Mesenteric fat pad (tissue), 1 donor: ENCODE results near the gene SLC23A3. TPM values are rescaled to one million over a fixed set of nuclear protein-coding genes. Genes with fewer than 3 reads are reported as not detected.
"Not testable (repeated sequence)": the region's sequence is repeated elsewhere in the genome, so short reads cannot be mapped to it uniquely, and the experiment has no call there.

Source experiments
- DNase-seq: peaks from one replicate; pipeline ENCODE4 v3.0.0-alpha.2; 2020; ENCODE audit warnings: low spot score
- total RNA-seq: library from RNA; stranded (reverse); fragmentation: NEBNext Ultra II Directional; extraction: Animal tissue kit (Norgen Biotek cat#: 25700); gene quantifications from one replicate; pipeline ENCODE4 v1.2.1, GENCODE V29; 2021
- donor health status: DM: yes; HTN: yes; CAD: no.

SLC23A3 gene
- total RNA-seq, 1 donor from 2014 or later = 0.93 TPM

DNA sequence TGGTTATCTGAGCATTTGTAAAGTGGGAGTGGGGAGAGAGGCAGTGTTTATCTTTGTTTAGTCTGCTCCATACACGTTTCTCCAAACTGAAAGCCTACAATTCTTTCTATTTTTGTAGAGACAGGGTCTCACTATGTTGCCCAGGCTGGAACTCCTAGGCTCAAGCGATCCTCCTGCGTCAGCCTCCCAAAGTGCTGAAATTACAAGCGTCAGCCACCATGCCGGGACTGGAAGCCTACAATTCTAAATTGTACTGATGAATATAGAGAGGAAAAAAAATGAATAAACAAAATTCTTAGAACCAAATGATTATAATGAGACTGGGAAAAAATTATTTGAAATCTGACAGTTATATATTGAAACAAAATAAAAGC is 35.3 kb upstream of the SLC23A3 start:
- DNase-seq = no peak

DNA sequence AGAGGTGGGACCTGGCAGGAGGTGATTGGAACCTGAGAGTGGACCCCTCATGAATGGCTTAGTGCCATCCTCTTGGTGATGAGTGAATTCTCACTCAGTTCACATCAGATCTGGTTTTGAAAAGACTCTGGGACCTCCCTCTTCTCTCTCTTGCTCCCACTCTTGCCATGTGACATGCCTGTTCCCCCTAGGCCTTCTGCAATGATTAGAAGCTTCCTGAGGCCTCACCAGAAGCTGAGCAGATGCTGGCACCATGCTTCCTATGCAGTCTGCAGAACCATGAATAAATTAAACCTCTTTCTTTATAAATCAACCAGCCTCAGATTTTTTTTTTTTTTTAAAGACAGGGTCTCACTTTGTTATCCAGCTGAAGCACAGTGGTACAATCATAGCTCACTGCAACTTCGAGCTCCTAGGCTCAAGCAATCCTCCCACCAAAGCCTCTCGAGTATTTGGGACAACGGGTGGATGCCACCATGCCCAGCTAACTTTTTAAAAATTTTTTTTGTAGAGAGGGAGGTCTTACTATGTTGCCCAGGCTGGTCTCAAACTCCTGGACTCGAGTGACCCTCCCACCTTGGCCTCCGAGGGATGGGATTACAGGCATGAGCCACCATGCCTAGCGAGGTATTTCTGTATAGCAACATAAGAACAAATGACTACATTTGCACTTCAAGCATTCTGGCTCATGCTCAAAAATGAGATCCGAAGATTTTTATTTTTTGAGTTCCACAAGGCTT is 34.8 kb upstream of the SLC23A3 start:
- DNase-seq = no peak

DNA sequence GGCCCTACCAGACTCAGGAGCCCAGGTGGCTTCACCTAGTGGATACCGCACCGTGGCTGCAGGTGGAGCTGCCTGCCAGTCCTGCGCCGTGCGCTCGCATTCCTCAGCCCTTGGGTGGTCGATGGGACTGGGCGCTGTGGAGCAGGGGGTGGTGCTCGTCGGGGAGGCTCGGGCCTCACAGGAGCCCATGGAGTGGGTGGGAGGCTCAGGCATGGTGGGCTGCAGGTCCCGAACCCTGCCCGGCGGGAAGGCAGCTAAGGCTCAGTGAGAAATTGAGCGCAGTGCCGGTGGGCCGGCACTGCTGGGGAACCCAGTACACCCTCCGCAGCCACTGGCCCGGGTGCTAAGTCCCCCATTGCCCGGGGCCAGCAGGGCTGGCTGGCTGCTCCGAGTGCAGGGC is 31.5 kb upstream of the SLC23A3 start:
- DNase-seq = not testable (repeated sequence)

DNA sequence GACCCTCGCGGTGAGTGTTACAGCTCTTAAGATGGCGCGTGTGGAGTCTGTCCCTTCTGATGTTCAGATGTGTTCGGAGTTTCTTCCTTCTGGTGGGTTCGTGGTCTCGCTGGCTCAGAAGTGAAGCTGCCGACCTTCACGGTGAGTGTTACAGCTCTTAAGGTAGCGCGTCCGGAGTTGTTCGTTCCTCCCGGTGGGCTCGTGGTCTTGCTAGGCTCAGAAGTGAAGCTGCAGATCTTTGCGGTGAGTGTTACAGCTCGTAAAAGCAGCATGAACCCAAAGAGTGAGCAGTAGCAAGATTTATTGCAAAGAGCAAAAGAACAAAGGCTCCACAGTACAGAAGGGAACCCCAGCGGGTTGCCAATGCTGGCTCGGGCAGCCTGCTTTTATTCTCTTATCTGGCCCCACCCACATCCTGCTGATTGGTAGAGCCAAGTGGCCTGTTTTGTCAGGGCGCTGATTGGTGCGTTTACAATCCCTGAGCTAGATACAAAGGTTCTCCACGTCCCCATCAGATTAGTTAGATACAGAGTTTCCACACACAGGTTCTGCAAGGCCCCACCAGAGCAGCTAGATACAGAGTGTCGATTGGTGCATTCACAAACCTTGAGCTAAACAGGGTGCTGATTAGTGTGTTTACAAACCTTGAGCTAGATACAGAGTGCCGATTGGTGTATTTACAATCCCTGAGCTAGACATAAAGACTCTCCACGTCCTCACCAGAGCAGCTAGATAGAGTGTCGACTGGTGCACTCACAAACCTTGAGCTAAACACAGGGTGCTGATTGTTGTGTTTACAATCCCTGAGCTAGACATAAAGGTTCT is 30.9 kb upstream of the SLC23A3 start:
- not testable (repeated sequence) for DNase-seq

DNA sequence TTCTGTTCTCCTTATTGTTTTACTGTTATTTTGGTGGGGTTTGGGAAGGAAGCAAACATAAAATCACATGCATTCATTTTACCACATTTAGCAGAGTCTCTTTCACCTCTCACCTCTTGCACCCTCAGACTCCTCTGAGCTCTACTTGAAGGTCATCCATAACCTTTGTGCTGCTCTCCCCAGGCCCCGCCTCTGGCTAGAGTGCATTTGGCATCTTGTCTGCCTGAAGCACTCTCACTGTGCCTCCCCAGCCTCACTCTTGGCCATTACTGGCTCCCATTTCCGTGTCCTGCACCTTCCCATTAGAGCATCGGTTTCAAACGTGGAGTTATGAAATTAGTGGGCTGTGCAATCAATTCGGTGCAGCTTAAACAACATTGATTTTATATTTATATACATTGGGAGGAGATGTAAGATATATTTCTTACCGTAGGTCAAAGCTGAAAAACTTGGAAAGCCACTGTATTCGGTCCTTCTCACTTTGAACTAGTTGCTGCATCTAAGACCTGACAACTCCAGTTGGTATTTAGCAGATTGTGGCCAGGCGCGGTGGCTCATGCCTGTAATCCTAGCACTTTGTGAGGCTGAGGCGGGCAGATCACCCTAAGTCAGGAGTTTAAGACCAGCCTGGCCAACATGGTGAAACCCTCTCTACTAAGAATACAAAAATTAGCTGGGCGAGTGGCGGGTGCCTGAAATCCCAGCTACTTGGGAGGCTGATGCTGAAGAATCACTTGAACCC is 29.8 kb upstream of the SLC23A3 start:
- DNase-seq = no peak

DNA sequence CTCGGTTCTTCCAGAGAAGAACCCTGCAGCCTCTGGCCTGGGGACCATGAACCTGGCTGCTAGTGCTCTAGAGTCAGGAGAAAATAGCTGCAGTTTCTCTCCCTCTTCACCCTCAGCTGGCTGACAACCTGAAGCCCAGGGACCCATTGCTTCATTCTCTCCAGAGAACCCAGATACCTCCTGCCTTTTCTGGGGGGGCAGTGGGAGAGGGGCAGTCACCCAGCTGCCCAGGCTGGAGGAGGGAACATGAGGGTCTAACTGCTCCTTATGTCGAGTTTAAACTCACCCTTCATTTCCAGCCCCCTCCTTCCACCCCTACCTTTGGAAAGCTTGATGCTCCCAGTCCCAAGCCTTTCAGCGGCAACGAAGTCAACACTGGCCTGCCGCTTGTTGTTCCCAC is 29.1 kb upstream of the SLC23A3 start:
- no peak for DNase-seq

DNA sequence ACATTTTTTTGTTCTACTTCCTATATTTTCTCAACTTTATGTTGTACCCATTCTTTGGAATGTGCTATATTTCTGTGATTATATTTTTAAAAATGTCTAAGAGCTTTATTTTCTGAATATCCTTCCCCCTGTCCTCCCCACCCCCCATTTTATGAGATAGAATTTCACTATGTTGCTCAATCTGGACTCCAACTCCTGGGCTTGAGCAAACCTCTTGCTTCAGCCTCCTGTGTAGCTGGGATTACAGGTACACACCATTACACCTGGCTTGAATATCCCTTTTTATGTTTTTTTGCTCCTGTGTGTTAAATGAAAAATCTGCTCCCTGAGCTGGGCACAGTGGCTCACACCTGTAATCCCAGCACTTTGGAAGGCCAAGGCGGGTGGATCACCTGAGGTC is 27.6 kb upstream of the SLC23A3 start:
- DNase-seq = no peak

DNA sequence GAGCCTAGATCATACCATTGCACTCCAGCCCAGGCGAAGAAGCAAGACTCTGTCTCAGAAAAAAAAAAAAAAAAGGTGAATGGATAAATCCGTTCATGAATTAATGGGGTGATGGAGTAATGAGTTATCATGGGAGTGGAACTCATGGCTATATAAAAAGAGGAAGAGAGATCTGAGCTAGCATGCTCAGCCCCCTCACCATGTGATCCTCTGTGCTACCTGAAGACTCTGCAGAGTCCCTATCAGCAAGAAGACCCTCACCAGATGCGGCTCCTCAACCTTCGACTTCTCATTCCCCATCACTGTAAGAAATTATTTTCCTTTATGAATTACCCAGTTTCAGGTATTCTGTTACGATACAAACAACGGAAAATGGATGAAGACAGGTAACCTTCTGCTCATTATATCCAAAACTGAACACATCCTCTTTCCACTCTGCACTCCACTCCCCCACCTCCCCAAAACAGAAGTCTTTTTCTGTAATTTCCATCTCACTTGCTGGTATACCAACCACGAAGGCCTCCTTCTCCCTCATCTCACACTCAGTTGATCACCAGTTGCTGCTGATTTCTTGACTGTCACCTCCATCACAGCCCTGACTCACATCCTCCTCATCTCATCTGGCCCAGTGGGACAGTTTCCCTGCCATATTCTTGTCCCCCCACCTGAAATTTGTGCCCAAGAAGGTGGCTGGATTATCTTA is 17.1 kb upstream of the SLC23A3 start:
- DNase-seq = no peak

DNA sequence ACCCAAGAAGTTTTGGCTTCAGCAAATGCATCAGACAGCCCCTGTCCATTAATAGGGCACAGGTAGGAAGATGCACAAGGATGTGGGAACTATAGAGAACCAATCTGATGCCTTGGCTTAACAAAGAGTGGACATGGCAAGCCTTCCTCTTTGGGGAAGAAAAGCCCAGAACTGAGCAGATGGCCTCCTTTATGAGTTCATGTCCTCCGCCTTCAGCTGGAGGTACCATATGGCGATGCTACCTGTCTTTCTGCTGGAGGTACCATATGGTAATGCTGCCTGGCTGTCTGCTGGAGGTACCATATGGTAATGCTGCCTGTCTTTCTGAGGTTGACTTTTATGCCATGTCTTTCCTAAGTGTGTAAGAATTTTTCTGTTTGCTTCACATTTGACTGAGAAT is 14.3 kb upstream of the SLC23A3 start:
- no peak for DNase-seq

DNA sequence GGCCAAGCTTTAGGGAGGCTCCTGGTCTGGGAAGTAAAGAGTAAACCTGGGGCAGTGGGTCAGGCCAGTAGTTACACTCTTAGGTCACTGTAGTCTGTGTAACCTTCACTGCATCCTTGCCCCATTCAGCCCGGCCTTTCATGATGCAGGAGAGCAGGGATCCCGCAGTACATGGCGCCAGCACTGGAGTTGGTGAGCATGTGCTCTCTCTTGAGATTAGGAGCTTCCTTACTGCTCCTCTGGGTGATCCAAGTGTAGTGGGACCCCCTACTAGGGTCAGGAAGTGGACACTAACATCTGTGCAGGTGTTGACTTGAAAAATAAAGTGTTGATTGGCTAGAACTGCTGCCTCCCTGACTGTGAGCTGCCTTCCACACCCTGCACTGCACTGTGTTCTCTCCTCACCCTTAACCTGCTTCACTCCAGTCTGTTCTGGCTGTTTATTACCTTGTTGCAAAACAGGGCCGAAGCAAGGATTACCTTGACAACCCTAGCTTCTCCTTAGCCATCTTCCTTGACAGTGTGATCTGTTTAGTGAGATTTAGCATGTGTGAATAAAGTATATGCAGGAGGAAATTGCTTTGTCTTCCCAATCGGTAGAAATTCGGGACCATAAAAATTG is 13.4 kb upstream of the SLC23A3 start:
- DNase-seq = no peak

DNA sequence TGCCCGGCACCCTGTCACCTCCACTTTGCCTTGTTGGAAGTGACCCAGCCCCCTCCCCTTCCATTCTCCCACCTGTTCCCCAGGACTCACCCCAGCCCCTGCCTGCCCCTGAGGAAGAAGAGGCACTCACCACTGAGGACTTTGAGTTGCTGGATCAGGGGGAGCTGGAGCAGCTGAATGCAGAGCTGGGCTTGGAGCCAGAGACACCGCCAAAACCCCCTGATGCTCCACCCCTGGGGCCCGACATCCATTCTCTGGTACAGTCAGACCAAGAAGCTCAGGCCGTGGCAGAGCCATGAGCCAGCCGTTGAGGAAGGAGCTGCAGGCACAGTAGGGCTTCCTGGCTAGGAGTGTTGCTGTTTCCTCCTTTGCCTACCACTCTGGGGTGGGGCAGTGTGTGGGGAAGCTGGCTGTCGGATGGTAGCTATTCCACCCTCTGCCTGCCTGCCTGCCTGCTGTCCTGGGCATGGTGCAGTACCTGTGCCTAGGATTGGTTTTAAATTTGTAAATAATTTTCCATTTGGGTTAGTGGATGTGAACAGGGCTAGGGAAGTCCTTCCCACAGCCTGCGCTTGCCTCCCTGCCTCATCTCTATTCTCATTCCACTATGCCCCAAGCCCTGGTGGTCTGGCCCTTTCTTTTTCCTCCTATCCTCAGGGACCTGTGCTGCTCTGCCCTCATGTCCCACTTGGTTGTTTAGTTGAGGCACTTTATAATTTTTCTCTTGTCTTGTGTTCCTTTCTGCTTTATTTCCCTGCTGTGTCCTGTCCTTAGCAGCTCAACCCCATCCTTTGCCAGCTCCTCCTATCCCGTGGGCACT is 12.7 kb upstream of the SLC23A3 start:
- DNase-seq = no peak

DNA sequence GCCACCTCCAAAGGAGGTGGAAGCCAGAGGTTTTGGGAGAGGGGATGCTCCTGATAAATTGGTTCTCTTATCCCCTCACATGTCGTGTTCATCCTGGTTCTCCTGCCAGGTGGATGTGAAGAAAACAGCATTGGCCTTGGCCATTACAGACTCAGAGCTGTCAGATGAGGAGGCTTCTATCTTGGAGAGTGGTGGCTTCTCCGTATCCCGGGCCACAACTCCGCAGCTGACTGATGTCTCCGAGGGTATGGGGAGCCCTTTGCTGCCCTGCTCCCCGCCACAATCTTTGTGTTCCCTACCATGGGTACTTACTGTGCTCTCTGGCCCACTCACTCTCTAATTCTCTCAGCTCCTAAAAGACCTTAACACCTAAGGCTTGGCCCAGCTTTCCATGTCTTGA is 11.7 kb upstream of the SLC23A3 start:
- no peak for DNase-seq

DNA sequence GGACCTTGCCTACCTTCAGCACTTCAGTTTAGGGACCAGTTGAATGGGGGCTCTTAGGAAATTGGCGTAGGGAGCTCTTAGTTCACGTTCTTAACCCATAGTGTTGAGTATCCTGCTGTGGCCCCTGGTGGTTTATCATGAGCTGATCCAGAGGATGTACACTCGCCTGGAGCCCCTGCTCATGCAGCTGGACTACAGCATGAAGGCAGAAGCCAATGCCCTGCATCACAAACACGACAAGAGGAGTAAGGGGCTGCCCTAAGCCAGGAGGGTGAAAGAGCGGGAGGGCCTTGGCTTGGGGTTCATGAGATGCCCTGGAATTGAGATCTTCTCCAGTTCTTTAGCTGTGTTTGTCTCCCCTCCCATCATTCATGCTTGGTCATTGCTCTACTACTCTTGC is 11.1 kb upstream of the SLC23A3 start:
- DNase-seq = no peak

DNA sequence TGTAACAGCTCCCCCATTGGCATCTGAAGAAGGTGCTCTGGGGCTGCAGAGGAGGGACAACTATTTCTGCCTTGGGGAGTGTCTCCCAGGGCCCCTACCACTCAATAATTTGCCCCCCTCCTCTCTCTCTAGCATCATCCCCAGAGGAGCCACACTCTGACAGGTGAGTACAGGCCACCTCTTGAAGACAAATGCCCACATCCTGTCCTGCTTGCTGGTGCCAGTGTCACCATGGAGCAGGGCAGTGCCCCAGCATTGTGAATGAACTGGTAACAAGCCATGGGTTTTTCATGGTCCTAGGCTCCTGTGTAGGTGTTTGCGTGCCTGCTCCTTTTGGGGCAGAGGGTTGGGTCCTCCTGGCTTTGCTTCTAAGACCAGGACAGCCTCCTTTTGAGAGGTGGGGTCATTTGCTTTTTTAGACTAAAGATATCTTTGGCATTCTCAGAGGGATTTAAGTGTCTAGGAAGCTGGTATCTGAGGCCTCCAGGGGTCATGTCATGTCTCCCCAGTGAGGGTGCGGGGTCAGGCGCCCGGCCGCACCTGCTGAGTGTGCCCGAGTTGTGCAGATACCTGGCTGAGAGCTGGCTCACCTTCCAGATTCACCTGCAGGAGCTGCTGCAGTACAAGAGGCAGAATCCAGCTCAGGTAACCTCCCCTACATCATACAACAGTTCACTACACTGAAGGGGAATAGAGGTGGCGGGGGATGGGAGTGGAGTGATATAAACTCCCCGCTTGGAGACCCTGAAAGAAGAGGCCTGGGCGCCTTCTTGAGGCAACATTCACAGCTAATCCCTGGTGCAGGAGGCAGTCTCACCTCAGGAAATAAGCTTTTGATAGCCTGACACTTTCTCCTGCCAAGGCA is 10.0 kb upstream of the SLC23A3 start:
- no peak for DNase-seq

DNA sequence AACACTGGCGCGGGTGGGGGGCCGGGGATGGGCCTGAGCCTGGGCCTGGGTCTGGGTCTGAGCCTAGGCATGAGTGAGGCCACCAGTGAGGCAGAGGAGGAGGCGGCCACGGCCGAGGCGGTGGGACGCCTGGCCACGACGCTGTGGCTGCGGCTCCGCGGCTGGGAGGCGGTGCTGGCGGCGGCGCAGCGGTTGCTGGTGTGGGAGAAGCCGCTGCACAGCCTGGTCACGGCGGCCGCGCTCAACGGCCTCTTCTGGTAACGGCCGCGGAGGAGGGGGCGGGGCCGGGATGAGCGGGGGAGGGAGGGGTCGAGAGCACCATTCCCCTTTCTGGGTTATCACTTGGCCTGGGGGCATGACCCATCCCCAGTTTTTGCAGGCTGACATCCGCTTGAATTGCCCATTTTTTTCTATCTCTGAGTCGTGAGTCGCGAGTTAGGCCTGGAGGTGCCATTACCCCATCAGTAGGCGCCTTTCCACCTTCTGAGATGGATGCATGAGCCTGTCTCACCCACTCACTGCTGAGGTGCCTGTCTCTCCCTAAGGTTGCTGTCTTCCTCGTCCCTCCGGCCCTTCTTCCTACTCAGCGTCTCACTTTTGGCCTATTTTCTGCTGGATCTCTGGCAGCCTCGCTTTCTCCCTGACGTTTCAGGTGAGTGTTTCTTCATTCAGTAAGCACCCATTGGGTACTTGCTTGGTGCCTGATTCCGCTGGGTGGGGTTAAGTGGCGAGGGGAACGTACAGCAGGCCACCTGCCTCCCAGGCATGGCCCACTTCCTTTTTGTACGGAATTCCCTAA is 8.7 kb upstream of the SLC23A3 start:
- DNase-seq = no peak

DNA sequence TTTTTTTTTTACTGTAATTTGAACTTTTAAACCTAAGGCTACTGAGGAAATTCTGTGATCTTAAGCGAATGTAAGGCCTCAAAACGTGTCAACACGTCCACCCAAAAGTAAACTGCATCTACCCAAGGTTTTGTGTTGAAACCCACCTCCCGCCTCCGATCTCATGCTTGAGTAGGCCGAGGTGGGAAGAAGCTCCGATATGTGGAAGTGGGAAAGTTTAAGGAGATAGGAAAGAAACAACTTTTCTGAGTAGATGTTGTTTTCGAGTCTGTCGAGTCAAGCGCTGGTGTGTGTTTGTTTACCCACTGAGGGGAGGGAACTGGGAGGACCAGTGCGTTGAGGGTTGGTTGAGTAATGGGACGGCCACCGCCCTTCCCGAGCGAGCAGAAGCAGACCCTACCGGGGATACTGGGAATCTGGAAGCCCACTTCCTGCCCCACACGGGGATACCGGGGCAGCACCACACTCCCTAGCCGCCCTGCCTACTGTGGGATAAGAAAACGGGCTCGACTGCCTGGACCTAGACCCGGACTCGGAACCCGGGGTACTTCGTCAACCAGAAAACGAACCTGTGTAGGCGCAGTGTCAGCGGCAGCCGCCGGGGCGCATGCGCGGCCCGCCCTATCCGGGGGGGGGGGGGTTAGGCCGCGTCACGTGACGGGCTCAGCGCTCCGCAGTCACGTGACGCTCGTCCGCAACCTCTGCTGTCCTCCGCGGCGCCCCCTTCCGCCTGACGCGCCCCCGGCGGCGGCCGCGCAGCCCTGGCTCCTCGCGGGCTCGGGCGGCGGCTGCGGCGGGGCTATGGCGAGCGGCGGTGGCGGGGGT is 7.9 kb upstream of the SLC23A3 start, which contains the start of gene RETREG2:
Gene RETREG2 (plus strand): TSS at position 724 of the 825 bp plus-strand sequence. CDS start 78 bp downstream, at position 802.
- peak; percentile 94 for DNase-seq
